HepG2 (cell line): ENCODE results near the gene SMYD1. TPM values are rescaled to one million over a fixed set of nuclear protein-coding genes. Genes with fewer than 3 reads are reported as not detected.

Source experiments
- DMAP1 ChIP-seq: IDR thresholded peaks from 2 replicates; pipeline ENCODE4 v1.6.1; 2016
- ELF3 ChIP-seq: IDR thresholded peaks from 2 replicates; pipeline ENCODE4 v1.6.1; 2016; ENCODE audit warnings: missing genetic modification reagents, missing compliant biosample characterization
- NFE2L2 ChIP-seq: fragments of 150-350 bp; IDR thresholded peaks from 2 replicates; pipeline ENCODE4 v1.6.1; 2014; ENCODE audit warnings: low read length
- NFIB ChIP-seq: sonication (generic); formaldehyde crosslinking; IDR thresholded peaks from 2 replicates; pipeline ENCODE4 v1.9.0; 2021; ENCODE audit warnings: missing genetic modification reagents, mild to moderate bottlenecking, borderline replicate concordance
- PTBP1 ChIP-seq: fragments of 200-400 bp; formaldehyde crosslinking; IDR thresholded peaks from 2 replicates; pipeline ENCODE4 v1.6.1; 2018; ENCODE audit warnings: low read length, low read depth; ENCODE audit not compliant: poor library complexity, severe bottlenecking
- RNF2 ChIP-seq: fragments of 450-650 bp; conservative IDR thresholded peaks from 2 replicates; pipeline ENCODE4 v1.6.1; 2016; ENCODE audit warnings: low read depth
- SALL1 ChIP-seq: sonication (generic); formaldehyde crosslinking; IDR thresholded peaks from 2 replicates; pipeline ENCODE4 v1.8.0; 2022; ENCODE audit warnings: mild to moderate bottlenecking, missing genetic modification reagents
- SRF ChIP-seq: IDR thresholded peaks from 2 replicates; pipeline ENCODE4 v1.6.1; 2011; ENCODE audit warnings: mild to moderate bottlenecking, low read depth, low read length, moderate library complexity
- TOE1 ChIP-seq: sonication (generic); formaldehyde crosslinking; IDR thresholded peaks from 2 replicates; pipeline ENCODE4 v1.4.0; 2020; ENCODE audit warnings: mild to moderate bottlenecking, missing genetic modification reagents
- ZEB1 ChIP-seq: IDR thresholded peaks from 2 replicates; pipeline ENCODE4 v1.6.1; 2012; ENCODE audit warnings: mild to moderate bottlenecking, low read depth, inconsistent platforms; ENCODE audit not compliant: insufficient replicate concordance
- ZNF17 ChIP-seq: sonication (generic); formaldehyde crosslinking; IDR thresholded peaks from 2 replicates; pipeline ENCODE4 v1.5.0; 2020; ENCODE audit warnings: mild to moderate bottlenecking, missing genetic modification reagents
- ZNF414 ChIP-seq: sonication (generic); formaldehyde crosslinking; IDR thresholded peaks from 2 replicates; pipeline ENCODE4 v1.5.0; 2020; ENCODE audit warnings: missing genetic modification reagents
- ZNF652 ChIP-seq: IDR thresholded peaks from 2 replicates; pipeline ENCODE4 v1.6.1; 2016; ENCODE audit warnings: low read depth, borderline replicate concordance
- polyA plus RNA-seq, 8 experiments: library from polyadenylated mRNA; depleted of rRNA in 3 of 8; stranded (reverse) in 7 of 8; unstranded in 1 of 8; fragments of >200 nt; fragmentation: Illumina TruSeq in 4 of 8; extraction: Trizol in 4 of 8; gene quantifications; 2 replicates each; pipeline versions ENCODE4 v1.2.1 to v1.2.3, GENCODE V29; 2011 to 2016; ENCODE audit warnings: low read depth in 4 of 8, missing spikeins in 1 of 8, mixed read lengths in 1 of 8; ENCODE audit not compliant: insufficient read depth in 1 of 8
- total RNA-seq, 5 experiments: library from RNA; depleted of rRNA; stranded (reverse); fragments of >200 nt; fragmentation: Illumina TruSeq; extraction: Trizol; gene quantifications; 2 replicates each; pipeline ENCODE4 v1.2.3, GENCODE V29; 2016; ENCODE audit warnings: low read depth in 1 of 5
- TF ChIP-seq, protein P1 (sequence below), 2 experiments: fragments of 450-650 bp in 1 of 2; sonication (generic) in 1 of 2; formaldehyde crosslinking in 1 of 2; IDR thresholded peaks; 2 replicates each; pipeline versions ENCODE4 v1.6.1 to v1.8.0; 2016 to 2022; ENCODE audit warnings: antibody characterized with exemption in 1 of 2, mild to moderate bottlenecking in 1 of 2, missing genetic modification reagents in 1 of 2
- TF ChIP-seq, protein P2 (sequence below): sonication (generic); formaldehyde crosslinking; conservative IDR thresholded peaks from 2 replicates; pipeline ENCODE4 v1.4.0; 2020; ENCODE audit warnings: mild to moderate bottlenecking, missing genetic modification reagents, moderate library complexity

Gene SMYD1
- total and polyA plus RNA-seq, 2 of the 13 experiments (the other 11 are each of a cell fraction or from before 2014, with no cell fraction given): not detected

- TF ChIP-seq, protein P1, sequence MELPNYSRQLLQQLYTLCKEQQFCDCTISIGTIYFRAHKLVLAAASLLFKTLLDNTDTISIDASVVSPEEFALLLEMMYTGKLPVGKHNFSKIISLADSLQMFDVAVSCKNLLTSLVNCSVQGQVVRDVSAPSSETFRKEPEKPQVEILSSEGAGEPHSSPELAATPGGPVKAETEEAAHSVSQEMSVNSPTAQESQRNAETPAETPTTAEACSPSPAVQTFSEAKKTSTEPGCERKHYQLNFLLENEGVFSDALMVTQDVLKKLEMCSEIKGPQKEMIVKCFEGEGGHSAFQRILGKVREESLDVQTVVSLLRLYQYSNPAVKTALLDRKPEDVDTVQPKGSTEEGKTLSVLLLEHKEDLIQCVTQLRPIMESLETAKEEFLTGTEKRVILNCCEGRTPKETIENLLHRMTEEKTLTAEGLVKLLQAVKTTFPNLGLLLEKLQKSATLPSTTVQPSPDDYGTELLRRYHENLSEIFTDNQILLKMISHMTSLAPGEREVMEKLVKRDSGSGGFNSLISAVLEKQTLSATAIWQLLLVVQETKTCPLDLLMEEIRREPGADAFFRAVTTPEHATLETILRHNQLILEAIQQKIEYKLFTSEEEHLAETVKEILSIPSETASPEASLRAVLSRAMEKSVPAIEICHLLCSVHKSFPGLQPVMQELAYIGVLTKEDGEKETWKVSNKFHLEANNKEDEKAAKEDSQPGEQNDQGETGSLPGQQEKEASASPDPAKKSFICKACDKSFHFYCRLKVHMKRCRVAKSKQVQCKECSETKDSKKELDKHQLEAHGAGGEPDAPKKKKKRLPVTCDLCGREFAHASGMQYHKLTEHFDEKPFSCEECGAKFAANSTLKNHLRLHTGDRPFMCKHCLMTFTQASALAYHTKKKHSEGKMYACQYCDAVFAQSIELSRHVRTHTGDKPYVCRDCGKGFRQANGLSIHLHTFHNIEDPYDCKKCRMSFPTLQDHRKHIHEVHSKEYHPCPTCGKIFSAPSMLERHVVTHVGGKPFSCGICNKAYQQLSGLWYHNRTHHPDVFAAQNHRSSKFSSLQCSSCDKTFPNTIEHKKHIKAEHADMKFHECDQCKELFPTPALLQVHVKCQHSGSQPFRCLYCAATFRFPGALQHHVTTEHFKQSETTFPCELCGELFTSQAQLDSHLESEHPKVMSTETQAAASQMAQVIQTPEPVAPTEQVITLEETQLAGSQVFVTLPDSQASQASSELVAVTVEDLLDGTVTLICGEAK (IDR thresholded peaks at IDR 0.05): no peak
- TF ChIP-seq, protein P1 (CRISPR knock-in tag; IDR thresholded peaks at IDR 0.05): peak; percentile 74; the same call in 1 of the 2 replicates
- no peak for TF ChIP-seq NFE2L2
- peak; percentile 99 for TF ChIP-seq SALL1 (CRISPR knock-in tag)
- TF ChIP-seq, protein P2, sequence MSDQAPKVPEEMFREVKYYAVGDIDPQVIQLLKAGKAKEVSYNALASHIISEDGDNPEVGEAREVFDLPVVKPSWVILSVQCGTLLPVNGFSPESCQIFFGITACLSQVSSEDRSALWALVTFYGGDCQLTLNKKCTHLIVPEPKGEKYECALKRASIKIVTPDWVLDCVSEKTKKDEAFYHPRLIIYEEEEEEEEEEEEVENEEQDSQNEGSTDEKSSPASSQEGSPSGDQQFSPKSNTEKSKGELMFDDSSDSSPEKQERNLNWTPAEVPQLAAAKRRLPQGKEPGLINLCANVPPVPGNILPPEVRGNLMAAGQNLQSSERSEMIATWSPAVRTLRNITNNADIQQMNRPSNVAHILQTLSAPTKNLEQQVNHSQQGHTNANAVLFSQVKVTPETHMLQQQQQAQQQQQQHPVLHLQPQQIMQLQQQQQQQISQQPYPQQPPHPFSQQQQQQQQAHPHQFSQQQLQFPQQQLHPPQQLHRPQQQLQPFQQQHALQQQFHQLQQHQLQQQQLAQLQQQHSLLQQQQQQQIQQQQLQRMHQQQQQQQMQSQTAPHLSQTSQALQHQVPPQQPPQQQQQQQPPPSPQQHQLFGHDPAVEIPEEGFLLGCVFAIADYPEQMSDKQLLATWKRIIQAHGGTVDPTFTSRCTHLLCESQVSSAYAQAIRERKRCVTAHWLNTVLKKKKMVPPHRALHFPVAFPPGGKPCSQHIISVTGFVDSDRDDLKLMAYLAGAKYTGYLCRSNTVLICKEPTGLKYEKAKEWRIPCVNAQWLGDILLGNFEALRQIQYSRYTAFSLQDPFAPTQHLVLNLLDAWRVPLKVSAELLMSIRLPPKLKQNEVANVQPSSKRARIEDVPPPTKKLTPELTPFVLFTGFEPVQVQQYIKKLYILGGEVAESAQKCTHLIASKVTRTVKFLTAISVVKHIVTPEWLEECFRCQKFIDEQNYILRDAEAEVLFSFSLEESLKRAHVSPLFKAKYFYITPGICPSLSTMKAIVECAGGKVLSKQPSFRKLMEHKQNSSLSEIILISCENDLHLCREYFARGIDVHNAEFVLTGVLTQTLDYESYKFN (CRISPR knock-in tag): peak; percentile 98
- peak; percentile 85 for TF ChIP-seq ZNF652 (CRISPR knock-in tag)
- TF ChIP-seq ZNF17: no peak
- peak; percentile 91 for TF ChIP-seq ELF3 (CRISPR knock-in tag)
- TF ChIP-seq SRF: 0 out of 2 replicates have a peak, but pooled peaks have one; percentile 3
- TF ChIP-seq DMAP1 (CRISPR knock-in tag): peak; percentile 35
- TF ChIP-seq ZNF414: 0 out of 2 replicates have a peak, but pooled peaks have one; percentile 35
- no peak for TF ChIP-seq PTBP1
- TF ChIP-seq RNF2: no peak
- TF ChIP-seq ZEB1: peak; percentile 45
- TF ChIP-seq NFIB (CRISPR knock-in tag): no peak
- peak; percentile 60; the same call in 1 of the 2 replicates for TF ChIP-seq TOE1 (CRISPR knock-in tag)
Measured at GRCh38 chr2:88127888-88128653, 60.4 kb downstream of the SMYD1 start, which contains the start of gene FABP1 (continued).
